NCI-H128 (cell line): ENCODE measurements around the gene NPAT.
"Not testable (repeated sequence)": the region's sequence is repeated elsewhere in the genome, so short reads cannot be mapped to it uniquely, and the experiment has no call there.

ENCODE experiments used
- DNase-seq: peaks from one replicate; lab custom pipeline; 2025; ENCODE audit not compliant: unreplicated experiment; lab: John Stamatoyannopoulos, UW

NPAT gene

GRCh38 chr11:108220721-108221336 lies 1.6 kb downstream of the NPAT start:
- no peak for DNase-seq

GRCh38 chr11:108218912-108219783 lies 3.3 kb downstream of the NPAT start:
- DNase-seq = no peak

GRCh38 chr11:108218455-108218854 lies 4.0 kb downstream of the NPAT start:
- no peak for DNase-seq

DNA sequence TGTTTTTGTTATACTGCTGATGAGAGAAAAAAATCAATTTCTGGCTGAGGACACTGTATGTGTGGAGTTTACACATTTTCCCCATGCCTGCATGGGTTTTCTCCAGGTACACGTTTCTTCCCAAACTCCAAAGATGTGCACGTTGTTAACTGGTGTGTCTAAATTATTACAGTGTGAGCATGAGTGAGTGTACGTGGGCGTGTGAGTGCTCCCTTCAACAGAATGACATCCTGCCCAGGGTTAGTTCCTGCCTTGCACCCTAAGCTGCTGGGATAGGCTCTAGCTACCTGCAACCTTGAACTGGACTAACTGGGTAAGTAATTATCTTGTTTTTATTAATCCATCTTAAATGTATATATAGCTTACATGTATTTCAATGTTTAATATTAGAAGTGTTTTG lies 5.5 kb downstream of the NPAT start:
- DNase-seq = no peak

DNA sequence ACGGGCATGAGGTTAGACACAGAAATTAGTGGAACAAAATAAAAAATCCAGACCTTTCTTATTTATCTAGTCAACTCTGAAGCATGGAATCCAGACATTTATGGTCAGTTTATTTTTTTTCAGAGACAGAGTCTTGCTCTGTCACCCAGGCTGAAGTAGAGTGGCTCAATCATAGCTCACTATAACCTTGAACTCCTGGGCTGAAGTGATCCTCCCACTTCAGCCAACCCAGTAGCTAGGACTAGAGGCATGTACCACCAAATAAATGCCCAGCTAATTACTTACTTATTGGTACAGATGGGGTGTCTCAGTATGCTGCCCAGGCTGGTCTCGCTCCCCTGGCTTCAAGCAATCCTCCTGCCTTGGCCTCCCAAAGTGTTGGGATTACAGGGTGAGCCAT lies 8.7 kb downstream of the NPAT start:
- DNase-seq = no peak

- DNase-seq = no peak
Measured at GRCh38 chr11:108210441-108210840, 12.0 kb downstream of the NPAT start.

DNA sequence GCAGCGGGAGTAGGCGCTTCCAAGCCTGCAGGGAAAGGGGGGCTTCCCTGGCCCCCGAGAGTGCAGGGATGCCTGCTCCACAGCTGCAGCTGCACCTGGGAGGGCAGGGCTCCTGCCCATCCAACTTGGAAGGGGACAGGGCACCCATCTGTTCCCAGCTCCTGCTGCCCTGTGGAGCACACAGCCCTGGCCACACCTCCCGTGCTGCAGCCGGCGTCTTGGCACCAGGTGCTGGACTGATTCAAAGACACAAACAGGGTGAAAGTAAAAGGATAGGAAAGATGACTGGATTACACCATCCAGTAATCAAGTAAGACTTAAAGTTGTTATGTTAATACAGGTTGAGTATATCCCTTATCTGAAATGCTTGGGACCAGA lies 14.8 kb downstream of the NPAT start:
- DNase-seq = no peak

- no peak for DNase-seq
Measured at GRCh38 chr11:108206969-108207682, 15.3 kb downstream of the NPAT start.

DNA sequence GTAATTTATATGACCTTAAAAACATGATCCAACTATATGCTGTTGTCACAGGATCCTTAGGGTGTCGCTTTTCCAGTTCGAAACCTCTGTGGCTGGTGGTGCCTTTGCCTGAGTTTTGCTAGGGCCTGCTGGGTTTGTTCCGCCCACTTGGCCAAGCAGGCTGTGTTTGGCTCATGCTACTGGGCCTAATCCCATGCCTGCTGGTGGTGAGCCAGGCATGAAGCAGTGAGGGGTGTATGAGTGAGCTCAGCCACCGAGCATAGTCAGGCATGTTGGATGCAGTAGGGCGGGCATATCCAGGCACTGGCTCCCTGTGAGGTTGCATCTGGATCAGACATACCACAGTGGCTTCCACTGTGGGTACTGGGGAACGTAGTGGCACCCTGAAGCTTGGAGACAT lies 16.3 kb downstream of the NPAT start:
- no peak for DNase-seq

GRCh38 chr11:108204929-108205499 lies 17.4 kb downstream of the NPAT start:
- DNase-seq = no peak

DNA sequence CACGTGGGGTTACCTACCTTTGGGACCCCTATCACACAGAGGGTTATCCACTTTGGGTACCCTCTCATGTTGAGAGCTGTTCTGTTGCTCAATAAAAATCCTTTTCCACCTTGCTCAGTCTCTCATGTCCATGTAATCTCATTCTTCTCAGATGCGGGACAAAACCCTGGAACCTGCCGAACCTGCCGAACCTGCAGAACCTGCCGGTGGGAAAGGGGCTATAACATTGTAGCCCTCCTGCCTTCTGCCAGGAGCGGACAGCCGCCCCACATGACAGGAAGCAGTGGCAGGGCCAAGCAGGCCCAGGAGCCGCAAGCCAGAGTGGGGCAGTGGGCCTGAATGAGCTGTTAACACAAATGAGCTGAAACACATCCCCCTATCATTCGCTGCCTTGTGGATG lies 18.1 kb downstream of the NPAT start:
- no peak for DNase-seq

DNA sequence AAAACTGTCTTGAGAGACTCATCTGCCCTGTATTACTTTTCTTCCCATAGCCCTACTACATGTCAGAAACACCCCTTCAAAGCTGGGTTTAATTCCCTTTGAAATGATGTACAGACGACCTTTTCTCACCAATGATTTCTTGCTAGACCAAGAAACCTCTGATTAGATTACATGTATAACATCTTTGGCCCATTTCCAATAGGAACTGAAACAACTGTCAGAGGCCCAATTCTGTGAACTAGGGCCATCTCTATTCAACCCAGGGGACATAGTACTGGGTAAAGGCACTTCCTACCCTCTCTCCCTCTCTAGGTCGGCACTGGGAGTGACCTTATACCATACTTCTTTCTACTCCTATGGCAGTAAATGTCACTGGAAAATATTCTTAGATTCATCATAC lies 19.4 kb downstream of the NPAT start:
- no peak for DNase-seq

DNA sequence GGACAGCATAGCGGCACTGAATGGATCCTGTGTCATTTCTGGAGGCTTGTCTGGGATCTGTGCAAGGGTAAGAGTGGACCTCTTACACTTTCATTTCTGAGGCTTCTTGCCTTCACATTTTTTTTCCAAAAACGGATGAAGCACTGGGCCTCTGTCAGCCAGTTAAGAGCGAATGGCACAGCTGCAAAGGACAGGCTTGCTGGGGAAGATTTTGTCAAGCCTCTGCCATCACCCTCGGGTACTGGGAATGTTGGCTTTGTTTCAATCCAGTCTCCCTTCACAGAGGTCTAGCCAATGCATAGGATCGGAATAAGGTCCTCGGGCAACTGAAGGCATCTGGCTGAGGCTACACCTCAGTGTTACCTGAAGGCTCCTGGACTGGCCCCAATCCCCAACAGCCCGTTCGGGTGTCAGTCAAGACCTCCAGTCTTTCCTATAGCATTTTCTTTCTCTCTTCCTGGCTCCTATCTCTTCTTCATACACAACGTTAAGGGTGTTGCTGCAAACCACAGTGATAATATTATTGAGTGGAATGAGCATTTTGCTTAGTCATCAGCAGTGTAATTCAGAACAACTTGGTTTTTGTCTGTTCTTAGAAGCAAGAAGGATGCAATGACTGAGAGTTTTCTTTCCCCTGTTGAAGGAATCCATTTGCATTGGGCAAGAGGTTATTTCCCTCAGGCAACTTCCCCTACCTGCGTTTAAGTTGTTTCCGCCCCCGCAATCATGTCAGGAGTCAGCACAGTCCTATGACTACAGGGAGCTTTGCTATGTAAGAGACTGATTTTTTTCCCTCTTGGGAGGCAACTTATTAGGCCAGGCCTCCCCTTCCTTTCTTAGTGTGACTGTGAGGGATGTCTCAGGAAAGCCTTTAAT lies 22.8 kb downstream of the NPAT start:
- no peak for DNase-seq

DNA sequence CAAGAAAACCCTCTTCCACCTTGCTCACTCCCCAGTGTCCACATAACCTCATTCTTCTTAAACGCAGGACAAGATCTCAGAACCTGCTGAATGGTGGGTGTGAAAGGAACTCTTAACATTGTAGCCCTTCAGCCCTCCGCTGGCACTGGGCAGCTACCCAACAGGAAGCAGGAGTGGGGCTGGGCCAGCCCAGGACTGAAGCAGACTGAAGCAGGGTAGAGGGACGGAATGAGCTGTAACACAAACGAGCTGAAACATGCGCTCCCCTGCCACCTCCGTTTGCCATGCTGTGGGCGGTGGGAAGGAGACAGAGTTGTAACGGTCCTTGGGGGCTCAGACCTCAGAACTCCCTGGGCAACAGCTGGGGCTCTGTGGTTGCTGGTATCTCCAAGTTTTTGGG lies 23.6 kb downstream of the NPAT start:
- no peak for DNase-seq

- DNase-seq = no peak
Measured at GRCh38 chr11:108197351-108197750, 25.1 kb downstream of the NPAT start.

DNA sequence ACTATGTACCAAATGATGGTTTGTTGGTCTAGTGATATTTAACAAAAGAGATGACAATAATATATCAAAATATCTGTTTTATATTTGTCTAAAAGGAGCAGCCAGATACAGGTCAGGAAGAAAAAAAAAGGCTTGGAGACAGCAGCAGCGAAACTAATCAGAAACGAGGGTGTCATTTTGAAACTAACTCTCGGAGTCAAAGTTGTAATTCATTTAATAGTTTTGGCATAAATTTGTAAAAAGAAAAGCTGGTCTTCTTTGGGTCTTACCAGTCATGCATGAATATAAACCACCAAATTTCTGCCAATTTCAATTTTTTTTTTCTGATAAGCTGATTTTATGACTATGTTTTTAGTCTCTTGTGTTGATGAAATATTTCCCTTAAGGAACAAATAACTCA lies 25.5 kb downstream of the NPAT start:
- DNase-seq = no peak

- DNase-seq = no peak
Measured at GRCh38 chr11:108193725-108194124, 28.7 kb downstream of the NPAT start.

- no peak for DNase-seq
Measured at GRCh38 chr11:108177570-108177969, 44.9 kb downstream of the NPAT start.

- no peak for DNase-seq
Measured at GRCh38 chr11:108170184-108170583, 52.3 kb downstream of the NPAT start.

DNA sequence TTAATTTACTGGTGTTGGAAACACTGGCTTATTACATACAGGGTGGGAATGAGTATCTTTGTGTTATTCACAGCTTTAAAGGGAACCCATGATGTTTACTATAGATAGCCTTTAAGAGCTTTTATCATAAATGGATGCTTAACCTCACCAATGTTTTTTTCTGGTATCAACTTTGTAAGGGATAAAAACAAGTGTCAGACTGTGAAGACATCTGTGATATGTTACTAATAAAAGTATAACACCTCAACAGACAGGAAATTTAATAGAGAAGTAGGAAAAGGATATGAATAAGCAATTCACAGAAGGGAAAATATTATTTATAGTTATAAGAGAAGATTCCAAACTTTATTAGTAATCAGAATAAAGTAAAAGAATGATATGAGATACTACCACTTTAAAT lies 54.8 kb downstream of the NPAT start:
- DNase-seq = no peak

DNA sequence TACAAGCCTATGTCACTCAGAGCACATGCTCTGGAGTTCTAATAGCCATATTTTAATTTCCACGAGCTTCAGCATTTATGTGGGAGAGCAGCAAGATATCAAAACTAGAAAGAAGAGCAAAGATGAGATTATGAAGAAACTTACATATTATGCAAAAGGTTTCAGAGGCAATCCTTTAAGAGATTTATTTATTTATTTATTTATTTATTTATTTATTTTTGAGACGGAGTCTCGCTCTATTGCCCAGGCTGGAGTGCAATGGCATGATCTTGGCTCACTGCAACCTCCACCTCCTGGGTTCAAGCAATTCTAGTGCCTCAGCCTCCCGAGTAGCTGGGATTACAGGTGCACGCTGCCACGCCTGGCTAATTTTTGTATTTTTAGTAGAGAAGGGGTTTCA lies 59.6 kb downstream of the NPAT start:
- DNase-seq = not testable (repeated sequence)
